HG03196 (cell line): ENCODE data around the gene TOPORS.

Experiments used
- ATAC-seq: cut with Tn5 transposase; IDR thresholded peaks from one replicate; pipeline ENCODE4 v1.9.1; 2021; ENCODE audit not compliant: unreplicated experiment

TOPORS gene

DNA sequence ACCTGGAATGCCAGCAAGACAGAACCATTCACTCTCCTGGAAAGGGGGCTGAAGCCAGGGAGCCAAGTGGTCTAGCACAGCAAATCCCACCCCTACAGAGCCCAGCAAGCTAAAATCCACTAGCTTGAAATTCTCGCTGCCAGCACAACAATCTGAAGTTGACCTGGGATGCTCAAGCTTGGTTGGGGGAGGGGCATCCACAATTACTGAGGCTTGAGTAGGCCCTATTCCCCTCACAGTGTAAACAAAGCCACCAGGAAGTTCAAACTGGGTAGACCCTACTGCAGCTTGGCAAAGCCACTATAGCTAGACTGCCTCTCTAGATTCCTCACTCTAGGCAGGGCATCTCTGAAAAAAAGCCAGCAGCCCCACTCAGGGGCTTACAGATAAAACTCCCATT, 43.7 kb downstream of the TOPORS start:
- ATAC-seq = no peak

DNA sequence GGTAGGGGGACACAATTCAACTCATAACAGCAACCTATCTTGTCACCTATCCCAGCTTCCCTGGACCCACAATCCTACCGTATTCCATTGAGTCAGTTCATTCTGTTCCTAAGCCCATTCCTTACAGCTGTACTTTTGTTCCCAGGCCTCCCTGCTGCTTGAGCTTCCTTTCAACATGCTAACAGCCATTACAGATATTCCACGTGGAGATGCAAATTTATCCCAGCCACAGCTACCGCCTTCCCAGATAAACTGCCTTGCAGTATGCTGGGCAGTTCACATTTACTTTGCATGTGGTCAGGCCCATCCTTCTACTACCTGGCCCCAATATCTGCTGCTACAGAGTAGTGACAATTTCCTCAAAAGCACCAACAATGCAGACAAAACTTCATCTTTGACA, 49.4 kb downstream of the TOPORS start:
- ATAC-seq = no peak

DNA sequence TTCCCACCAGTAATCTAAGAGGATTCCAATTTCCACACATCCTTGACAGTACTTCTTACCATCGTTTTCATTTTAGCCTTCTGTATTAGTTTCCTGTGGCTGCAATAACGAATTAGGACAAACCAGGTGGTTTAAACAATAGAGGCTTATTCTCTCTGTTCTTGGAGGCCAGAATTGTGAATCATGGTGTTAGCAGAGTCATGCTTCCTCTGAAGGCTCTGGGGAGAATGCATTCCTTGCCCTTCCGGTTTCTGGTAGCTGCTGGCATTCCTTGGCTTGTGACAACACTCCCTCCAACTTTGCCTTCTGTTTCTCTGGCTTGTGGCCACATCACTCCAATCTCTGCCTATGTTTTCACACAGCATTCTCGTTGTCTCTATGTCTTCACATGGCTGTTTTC, 49.9 kb downstream of the TOPORS start:
- no peak for ATAC-seq

DNA sequence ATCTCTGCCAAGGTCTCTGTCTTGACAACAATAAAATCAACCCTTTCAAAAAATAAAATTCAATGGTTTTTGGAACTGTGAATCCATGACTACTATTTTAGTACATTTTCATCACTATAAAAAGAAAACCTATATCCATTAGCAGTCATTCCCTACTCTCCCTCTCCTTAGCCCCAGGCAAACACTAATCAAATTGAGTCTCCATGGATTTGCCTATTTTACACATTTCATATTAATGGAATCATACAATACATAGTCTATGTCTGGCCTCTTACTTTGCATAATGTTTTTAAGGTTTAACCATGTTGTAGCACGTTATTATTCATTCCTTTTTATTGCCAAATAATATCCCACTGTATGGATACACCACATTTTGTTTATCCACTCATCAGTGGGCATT, 50.5 kb downstream of the TOPORS start:
- ATAC-seq = no peak

DNA sequence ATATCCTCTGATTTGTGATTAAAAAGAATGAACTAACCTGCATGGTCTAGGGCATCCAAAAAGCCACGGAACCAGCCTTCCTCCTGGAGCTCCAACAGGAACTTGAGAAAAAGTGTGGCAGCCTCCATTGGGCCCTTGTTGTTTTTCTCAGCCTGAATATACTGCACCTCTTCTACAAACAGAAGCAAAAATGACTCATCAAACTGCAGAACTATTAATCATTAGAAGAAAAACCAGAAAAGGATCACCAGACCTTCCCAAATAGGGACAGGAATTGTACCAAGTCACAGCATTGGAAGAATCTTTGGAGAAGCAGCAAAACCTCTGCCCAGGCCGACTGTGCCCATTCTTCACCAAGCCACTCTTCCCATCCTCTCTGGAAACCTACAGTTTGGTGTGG, 51.6 kb downstream of the TOPORS start:
- ATAC-seq = no peak

DNA sequence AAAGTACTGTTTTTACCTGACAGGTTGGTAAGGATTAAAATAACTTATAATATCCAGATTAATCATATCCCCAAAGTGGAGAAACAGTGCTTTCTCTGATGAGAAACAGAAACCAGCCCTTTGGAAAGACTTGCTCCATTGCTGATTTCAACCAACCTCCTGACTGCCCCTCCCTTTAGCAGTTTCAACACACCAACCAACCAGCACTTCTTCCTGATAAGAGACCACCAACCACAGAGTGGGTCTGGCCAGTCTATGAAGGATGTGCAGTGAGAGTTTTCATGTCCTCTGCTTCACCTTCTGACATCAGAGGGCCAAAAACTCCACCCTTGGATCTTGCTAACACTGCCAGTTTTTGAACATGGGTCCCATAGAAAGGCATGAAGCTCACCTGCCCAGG, 54.5 kb downstream of the TOPORS start:
- ATAC-seq = no peak

DNA sequence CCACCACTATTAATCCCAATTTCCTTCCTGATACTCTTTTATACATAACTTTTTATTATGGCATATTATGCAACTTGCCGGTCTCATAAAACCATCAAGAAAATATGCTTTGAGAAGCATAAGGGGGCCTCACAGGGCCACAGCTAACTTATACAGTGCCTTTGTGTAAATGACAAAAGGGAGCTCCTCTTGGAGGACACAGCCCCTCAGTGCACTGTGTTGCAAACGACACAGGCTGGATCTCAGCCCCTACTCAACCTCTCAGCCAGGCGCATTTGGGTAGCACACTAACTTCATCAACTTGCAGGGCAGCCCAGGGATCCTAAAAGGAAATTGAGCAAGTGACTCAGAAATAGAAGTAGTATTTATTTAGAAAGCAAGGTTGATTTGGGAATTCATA, 61.8 kb downstream of the TOPORS start:
- no peak for ATAC-seq
